ENCODE results near the gene GRM3. TPM values are rescaled to one million over a fixed set of nuclear protein-coding genes. Genes with fewer than 3 reads are reported as not detected.

GRM3 gene
- total and polyA plus RNA-seq, 2 of the 8 experiments (the other 6 are each of a cell fraction or from before 2014, with no cell fraction given): 3.1 to 4.2 TPM

- Histone ChIP-seq H2BK20ac (ENCODE audit: low read length) (no peak overlapping the region), H2BK12ac (ENCODE audit: low read depth, low read length) (no peak overlapping the region), H3K23ac (ENCODE audit: insufficient read length) (no peak overlapping the region), H3K4me2 (ENCODE audit: insufficient read depth in 1 of 2, low read depth in 2 of 2, low read length in 2 of 2) (no peak overlapping the region), H2BK15ac (ENCODE audit: low read length) (no peak overlapping the region), H3K14ac (ENCODE audit: insufficient read length) (no peak overlapping the region), H3K27me3 (replicated peaks in 1 of 4; ENCODE audit: control insufficient read depth in 3 of 4, extremely low read depth in 1 of 4, insufficient read depth in 3 of 4, low read length in 3 of 4) (no peaks in the 10 kb centered on the region), H3K56ac (replicated peaks; ENCODE audit: insufficient read length, low read depth, low read length) (no peak overlapping the region), H2BK5ac (ENCODE audit: low read depth, low read length) (no peak overlapping the region), H2AFZ (ENCODE audit: low read length) (no peak overlapping the region), H3K79me2 (ENCODE audit: control insufficient read depth in 1 of 2, insufficient read depth in 2 of 2, low read length in 2 of 2) (no peaks in the 10 kb centered on the region), H3K27ac (ENCODE audit: low read depth, low read length) (no peak overlapping the region), H4K8ac (ENCODE audit: extremely low read depth, insufficient read depth, low read length) (no peak overlapping the region), H2BK120ac (replicated peaks; ENCODE audit: low read depth, low read length) (no peak overlapping the region), H3K9me3 (ENCODE audit: insufficient read depth in 2 of 2, low read depth in 1 of 2, low read length in 1 of 2) (no peaks in the 10 kb centered on the region), H3K36me3 (ENCODE audit: control insufficient read depth in 2 of 4, insufficient read depth in 4 of 4, low read length in 3 of 4) (no peaks in the 10 kb centered on the region), H3K23me2 (ENCODE audit: low read depth, low read length) (no peaks in the 10 kb centered on the region), H4K20me1 (replicated peaks in 1 of 2; ENCODE audit: control insufficient read depth in 1 of 2, insufficient read depth in 2 of 2, low read length in 2 of 2) (no peaks in the 10 kb centered on the region), H3K9ac (replicated peaks in 1 of 4; ENCODE audit: extremely low read depth in 1 of 4, low read depth in 3 of 4, low read length in 3 of 4) (no peak overlapping the region), H4K91ac (replicated peaks; ENCODE audit: insufficient read length, low read length) (no peak overlapping the region), H3K18ac (ENCODE audit: extremely low read depth, low read length) (no peak overlapping the region), H4K5ac (ENCODE audit: insufficient read length, low read depth, low read length) (no peak overlapping the region), H2AK5ac (ENCODE audit: low read depth, low read length) (no peak overlapping the region), H3K4me3 (ENCODE audit: extremely low read depth in 1 of 4, insufficient read depth in 2 of 4, low read depth in 3 of 4, low read length in 4 of 4) (no peak overlapping the region), H3K4ac (replicated peaks; ENCODE audit: insufficient read length, low read depth, low read length) (no peak overlapping the region), H3K79me1 (ENCODE audit: low read depth, low read length) (no peaks in the 10 kb centered on the region), H3K4me1 (replicated peaks in 1 of 4; ENCODE audit: control insufficient read depth in 3 of 4, insufficient read depth in 4 of 4, low read length in 3 of 4) (peaks cover 0 to 4% (median 2%) of the 10 kb centered on the region in 4 experiments; a peak in 3 of 7 replicates)
- ChIA-PET POLR2A (ENCODE audit: partially characterized antibody) (interaction anchor here (1.0 kb wide), 1 partner anchor 15 kb away, joined by 3 read pairs; no protein-coding TSS in a partner anchor), CTCF (ENCODE audit: partially characterized antibody) (interaction anchor here (0.8 to 1.7 kb wide), 4 partner anchors 11 to 149 kb away, joined by 3 to 4 read pairs (median 3); no protein-coding TSS in a partner anchor)
- 88% methylated on average over 4 of the region's 4 CpGs; no CpG with 5 or more reads in 1 of the 2 experiments for WGBS, 2 experiments (ENCODE audit: extremely low coverage in 1 of 2, insufficient coverage in 1 of 2, insufficient read length in 1 of 2, insufficient replicate concordance in 2 of 2, low coverage in 1 of 2, low lambda C conversion rate in 2 of 2, missing lambda C conversion rate in 1 of 2)
- TF ChIP-seq USF2 (IDR thresholded peaks at IDR 0.05; ENCODE audit: low read length): no peak
- TF ChIP-seq RXRA (IDR thresholded peaks at IDR 0.05; ENCODE audit: insufficient read depth, low read depth, low read length): no peak
- no peak for TF ChIP-seq SAP30 (IDR thresholded peaks at IDR 0.05; ENCODE audit: insufficient read depth, insufficient replicate concordance, low read length)
- no peak for DNase-seq (ENCODE audit: low read depth in 1 of 2, low spot score in 2 of 2)
- FAIRE-seq: no peak
These were observed 104.5 kb downstream of the GRM3 start for GRCh38 chr7:86748201-86748600.

Data from H1 (cell line).